ENCODE measurements around the gene EVPL. TPM values are rescaled to one million over a fixed set of nuclear protein-coding genes. Genes with fewer than 3 reads are reported as not detected.
"Not testable (repeated sequence)": the region's sequence is repeated elsewhere in the genome, so short reads cannot be mapped to it uniquely, and the experiment has no call there.

Gene EVPL
- total RNA-seq, 4 donors from 2014 or later: 14.8 to 33.4 (median 23.3) TPM

- DNase-seq: peak; percentile 94
- Histone ChIP-seq H3K27ac (peak within 1 kb of the TSS in 2 of 3 donors; percentile 13 to 45), H3K4me1 (peaks cover 32 to 55% of the 10 kb centered on the region in 2 donors)
Measured at GRCh38 chr17:76072148-76072858, 45.2 kb upstream of the EVPL start, which contains the start of gene SRP68. Gene SRP68 (minus strand): TSS chr17:76072517. CDS start chr17:76072491, 26 bp downstream.

GRCh38 chr17:76071531-76072147 is 44.5 kb upstream of the EVPL start:
- intact Hi-C loops (cut with DNase I): no loop called here
- H3K4me1 ChIP-seq: peaks cover 32 to 49% of the 10 kb centered on the region in 2 donors
- WGBS, 2 donors: 13 to 17% methylated on average over 14 to 15 of the region's 15 CpGs

More at GRCh38 chr17:76072148-76072858, 45.2 kb upstream of the EVPL start, which contains the start of gene SRP68:
- Histone ChIP-seq H3K36me3 (peaks cover 7 to 9% of the 10 kb centered on the region in 2 donors), H3K27me3 (peaks cover 26% of the 10 kb centered on the region), H3K4me3 (replicated peaks in 1 of 3) (peak within 1 kb of the TSS; percentile 13 to 83 (median 71)), H3K9me3 (no peaks in the 10 kb centered on the region)
- WGBS, 2 donors: 0% methylated on average over 33 to 36 of the region's 57 CpGs
- TF ChIP-seq CTCF (IDR thresholded peaks at IDR 0.05): no peak
- peak in 1 of 2 donors; percentile 77 for TF ChIP-seq POLR2A (IDR thresholded peaks at IDR 0.05)
- intact Hi-C loops (cut with DNase I): no loop called here

GRCh38 chr17:76065775-76066174 is 38.7 kb upstream of the EVPL start:
- no peak overlapping the region for H3K27ac ChIP-seq
- intact Hi-C loops (cut with DNase I): no loop called here
- WGBS, 2 donors: 95 to 97% methylated on average over 4 of the region's 4 CpGs
- no peaks in the 10 kb centered on the region for H3K27me3 ChIP-seq
- no peak overlapping the region for H3K4me3 ChIP-seq (replicated peaks in 1 of 3)
- peaks cover 65 to 71% of the 10 kb centered on the region in 2 donors for H3K36me3 ChIP-seq
- H3K4me1 ChIP-seq: peaks cover 0 to 6% of the 10 kb centered on the region in 2 donors
- no peak for DNase-seq
- no peak for TF ChIP-seq CTCF (IDR thresholded peaks at IDR 0.05)
- no peak for TF ChIP-seq POLR2A (IDR thresholded peaks at IDR 0.05)
- H3K9me3 ChIP-seq: no peaks in the 10 kb centered on the region

More at GRCh38 chr17:76071531-76072147, 44.5 kb upstream of the EVPL start:
- DNase-seq: no peak
- Histone ChIP-seq H3K9me3 (no peaks in the 10 kb centered on the region), H3K36me3 (peaks cover 14 to 16% of the 10 kb centered on the region in 2 donors), H3K4me3 (replicated peaks in 1 of 3) (peak overlapping the region; percentile 13 to 83 (median 71)), H3K27me3 (peaks cover 24% of the 10 kb centered on the region), H3K27ac (peak overlapping the region in 2 of 3 donors; percentile 13 to 15)
- TF ChIP-seq POLR2A (IDR thresholded peaks at IDR 0.05): no peak
- no peak for TF ChIP-seq CTCF (IDR thresholded peaks at IDR 0.05)

- WGBS, 2 donors: 91 to 92% methylated on average over 15 of the region's 15 CpGs
- TF ChIP-seq POLR2A (IDR thresholded peaks at IDR 0.05) (no peak), CTCF (IDR thresholded peaks at IDR 0.05) (no peak)
- Histone ChIP-seq H3K4me1 (no peaks in the 10 kb centered on the region), H3K36me3 (peaks cover 79 to 86% of the 10 kb centered on the region in 2 donors), H3K9me3 (no peaks in the 10 kb centered on the region), H3K4me3 (replicated peaks in 1 of 3) (no peak overlapping the region), H3K27ac (no peak overlapping the region), H3K27me3 (no peaks in the 10 kb centered on the region)
- intact Hi-C loops (cut with DNase I): no loop called here
- no peak for DNase-seq
Measured at GRCh38 chr17:76063875-76064546, 36.9 kb upstream of the EVPL start.

- H3K36me3 ChIP-seq: peaks cover 65 to 78% of the 10 kb centered on the region in 2 donors
- intact Hi-C loops (cut with DNase I); H3K27me3 ChIP-seq; H3K4me3 ChIP-seq (replicated peaks in 1 of 3); DNase-seq; H3K9me3 ChIP-seq: not testable (repeated sequence)
- 82 to 89% methylated on average over 6 of the region's 6 CpGs for WGBS, 2 donors
- H3K4me1 ChIP-seq: peaks cover 15 to 17% of the 10 kb centered on the region in 2 donors
- H3K27ac ChIP-seq: peak overlapping the region in 1 of 3 donors; percentile 13
Measured at GRCh38 chr17:76058264-76058663, 31.2 kb upstream of the EVPL start.

Data from thyroid gland (tissue), 4 donors.